HCT116 (cell line): ENCODE results near the gene EIF4G3. TPM values are rescaled to one million over a fixed set of nuclear protein-coding genes. Genes with fewer than 3 reads are reported as not detected.

Source experiments
- ATAC-seq: fragments of 200-7000 bp; cut with Tn5 transposase; 2 replicates; pipeline ENCODE4 v1.9.1; 2020; ENCODE audit warnings: mild to moderate bottlenecking, moderate library complexity
- BruUV-seq: library from RNA; stranded (reverse); fragments of 400-500 nt; replicated peaks from 2 replicates; lab custom pipeline; 2021; lab: Mats Ljungman, UMichigan
- CTCF ChIA-PET: fragments of 300-600 bp; sonication (Branson Sonifier 250); formaldehyde crosslinking; loops from one replicate; lab custom pipeline; 2021; ENCODE audit warnings: antibody characterized with exemption; lab: Charles Lee
- POLR2A ChIA-PET: fragments of 300-600, 350-600 bp; sonication (Branson Sonifier 250); formaldehyde crosslinking; loops from one replicate; lab custom pipeline; 2021; ENCODE audit warnings: antibody characterized with exemption; lab: Charles Lee
- RAD21 ChIA-PET, 2 experiments: fragments of 300-600 bp; sonication (Branson Sonifier 250); formaldehyde crosslinking; loops; one replicate each; lab custom pipeline; 2023; ENCODE audit warnings: low total read pairs in 2 of 2; ENCODE audit not compliant: uncharacterized antibody in 2 of 2, unreplicated experiment in 2 of 2, low non-redundant PET in 1 of 2; lab: Charles Lee
- DNase-seq: peaks from one replicate; pipeline ENCODE4 v3.0.0-alpha.2; 2010; ENCODE audit warnings: low read depth, low spot score
- H2AFZ ChIP-seq: fragments of 200-600 bp; shearing (Covaris generic), sonication (generic); 2 replicates; pipeline ENCODE4 v1.6.1; 2017; ENCODE audit warnings: low read depth, mixed run types, mixed read lengths, antibody characterized with exemption, low read length; ENCODE audit not compliant: poor library complexity, severe bottlenecking
- H3K27ac ChIP-seq: 2 replicates; pipeline ENCODE4 v1.5.1; 2012; ENCODE audit warnings: low read depth, low read length
- H3K27me3 ChIP-seq: fragments of 200-600 bp; sonication (generic); 2 replicates; pipeline ENCODE4 v1.6.1; 2016; ENCODE audit warnings: mixed run types, low read length, mixed read lengths; ENCODE audit not compliant: insufficient read depth
- H3K36me3 ChIP-seq, 2 experiments: fragments of 200-500 bp in 1 of 2; fragments of 200-600 bp in 1 of 2; sonication (Bioruptor generic) in 1 of 2; sonication (generic) in 1 of 2; 2 replicates each; pipeline versions ENCODE4 v1.5.1 to v1.6.1; 2014 to 2016; ENCODE audit warnings: low read length in 2 of 2, inconsistent platforms in 1 of 2, mixed read lengths in 1 of 2, mixed run types in 1 of 2; ENCODE audit not compliant: insufficient read depth in 2 of 2, control insufficient read depth in 1 of 2
- H3K4me1 ChIP-seq, 2 experiments: fragments of 200-600 bp in 1 of 2; sonication (generic) in 1 of 2; 2 replicates each; pipeline versions ENCODE4 v1.5.1 to v1.6.1; 2012 to 2017; ENCODE audit warnings: low read length in 2 of 2, inconsistent platforms in 1 of 2, mild to moderate bottlenecking in 1 of 2, mixed read lengths in 1 of 2, mixed run types in 1 of 2, moderate library complexity in 1 of 2; ENCODE audit not compliant: insufficient read depth in 2 of 2, control insufficient read depth in 1 of 2
- H3K4me2 ChIP-seq: fragments of 200-600 bp; sonication (generic); 2 replicates; pipeline ENCODE4 v1.6.1; 2017; ENCODE audit warnings: mixed run types, low read length, mixed read lengths
- H3K4me3 ChIP-seq, 2 experiments: fragments of 200-600 bp in 1 of 2; sonication (generic) in 1 of 2; replicated peaks in 1 of 2; 2 replicates each; pipeline ENCODE4 v1.5.1; 2011 to 2016; ENCODE audit warnings: low read length in 2 of 2, control low read depth in 1 of 2, low read depth in 1 of 2, mild to moderate bottlenecking in 1 of 2, mixed read lengths in 1 of 2, mixed run types in 1 of 2
- H3K79me2 ChIP-seq: fragments of 200-600 bp; sonication (generic); 2 replicates; pipeline ENCODE4 v1.6.1; 2017; ENCODE audit warnings: mild to moderate bottlenecking, mixed run types, low read length, moderate library complexity, mixed read lengths; ENCODE audit not compliant: insufficient read depth
- H3K9ac ChIP-seq: fragments of 200-600 bp; sonication (generic); 2 replicates; pipeline ENCODE4 v1.6.1; 2016; ENCODE audit warnings: low read length, mixed read lengths
- H3K9me2 ChIP-seq: fragments of 200-600 bp; sonication (generic), shearing (Covaris generic); 2 replicates; pipeline ENCODE4 v1.6.1; 2017; ENCODE audit warnings: mixed run types, mild to moderate bottlenecking, moderate library complexity; ENCODE audit not compliant: insufficient read depth
- H3K9me3 ChIP-seq, 2 experiments: fragments of 200-500 bp in 1 of 2; fragments of 200-600 bp in 1 of 2; sonication (Bioruptor generic) in 1 of 2; sonication (generic) in 1 of 2; 2 replicates each; pipeline ENCODE4 v1.6.1; 2014 to 2017; ENCODE audit warnings: low read length in 2 of 2, mixed read lengths in 2 of 2, inconsistent platforms in 1 of 2, low read depth in 1 of 2, mild to moderate bottlenecking in 1 of 2, mixed run types in 1 of 2, moderate library complexity in 1 of 2; ENCODE audit not compliant: control insufficient read depth in 1 of 2, insufficient read depth in 1 of 2
- H4K20me1 ChIP-seq: fragments of 200-600 bp; sonication (generic), shearing (Covaris generic); 2 replicates; pipeline ENCODE4 v1.6.1; 2017; ENCODE audit warnings: mixed run types, mild to moderate bottlenecking, moderate library complexity; ENCODE audit not compliant: insufficient read depth
- CBX3 ChIP-seq: IDR thresholded peaks from 2 replicates; pipeline ENCODE4 v1.6.1; 2012; ENCODE audit warnings: low read depth
- EGR1 ChIP-seq: IDR thresholded peaks from 2 replicates; pipeline ENCODE4 v1.6.1; 2012; ENCODE audit warnings: low read depth
- ELF1 ChIP-seq: IDR thresholded peaks from 2 replicates; pipeline ENCODE4 v1.6.1; 2012; ENCODE audit warnings: low read depth, borderline replicate concordance
- EZH2 ChIP-seq: fragments of 200-600 bp; sonication (generic); IDR thresholded peaks from 2 replicates; pipeline ENCODE4 v1.6.1; 2017; ENCODE audit warnings: antibody characterized with exemption, mixed run types
- EZH2phosphoT487 ChIP-seq: fragments of 200-600 bp; IDR thresholded peaks from 2 replicates; pipeline ENCODE4 v1.6.1; 2018; ENCODE audit warnings: antibody characterized with exemption, borderline replicate concordance
- FOSL1 ChIP-seq: IDR thresholded peaks from 2 replicates; pipeline ENCODE4 v1.6.1; 2012; ENCODE audit warnings: low read depth
- JUND ChIP-seq: IDR thresholded peaks from 2 replicates; pipeline ENCODE4 v1.6.1; 2012
- POLR2A ChIP-seq: IDR thresholded peaks from 2 replicates; pipeline ENCODE4 v1.7.0; 2011; ENCODE audit warnings: borderline replicate concordance; ENCODE audit not compliant: insufficient read depth, insufficient read length; ENCODE audit errors: extremely low read depth
- RAD21 ChIP-seq: IDR thresholded peaks from 2 replicates; pipeline ENCODE4 v1.6.1; 2012; ENCODE audit warnings: low read depth, mild to moderate bottlenecking
- SIN3A ChIP-seq: IDR thresholded peaks from 2 replicates; pipeline ENCODE4 v1.6.1; 2012; ENCODE audit warnings: low read depth
- SP1 ChIP-seq: IDR thresholded peaks from 2 replicates; pipeline ENCODE4 v1.6.1; 2012; ENCODE audit warnings: low read depth
- SRF ChIP-seq: IDR thresholded peaks from 2 replicates; pipeline ENCODE4 v1.6.1; 2012; ENCODE audit warnings: low read depth
- TCF7L2 ChIP-seq: IDR thresholded peaks from 2 replicates; pipeline ENCODE4 v1.7.0; 2011; ENCODE audit warnings: borderline replicate concordance, inconsistent platforms; ENCODE audit not compliant: insufficient read depth, insufficient read length; ENCODE audit errors: extremely low read depth
- intact Hi-C: fragments of 100-400 bp; cut with micrococcal nuclease; formaldehyde crosslinking; loops from 2 replicates; pipeline ENCODE4 v1.10.0; 2022
- total RNA-seq: library from RNA; stranded (reverse); gene quantifications from one replicate; pipeline ENCODE4 v1.2.1, GENCODE V29; 2021; ENCODE audit not compliant: unreplicated experiment
- TF ChIP-seq, protein P1 (sequence below): IDR thresholded peaks from 2 replicates; pipeline ENCODE4 v1.6.1; 2011; ENCODE audit warnings: mild to moderate bottlenecking, low read length, moderate library complexity; ENCODE audit not compliant: insufficient replicate concordance; ENCODE audit errors: extremely low read depth
- TF ChIP-seq, protein P2 (sequence below): IDR thresholded peaks from 2 replicates; pipeline ENCODE4 v1.6.1; 2012
- TF ChIP-seq, protein P3 (sequence below): IDR thresholded peaks from 2 replicates; pipeline ENCODE4 v1.6.1; 2012; ENCODE audit warnings: low read depth

Gene EIF4G3
- total RNA-seq, 1 experiment from 2014 or later, result 40.1 TPM

- TF ChIP-seq SP1 (no peak), RAD21 (0 out of 2 replicates have a peak, but pooled peaks have one; percentile 11)
- TF ChIP-seq, all 23 proteins: peak for 1
- POLR2A ChIA-PET, result interaction anchor here (0.6 to 1.2 kb wide), 2 partner anchors 11 to 41 kb away, joined by 3 to 4 read pairs; no protein-coding TSS in a partner anchor
- Histone ChIP-seq H3K79me2 (0 out of 2 replicates have a peak, but pooled peaks cover 7% of the 10 kb centered on the region), H3K4me3 (no peak overlapping the region), H3K9me2 (peaks cover 3% of the 10 kb centered on the region; the same call in 1 of the 2 replicates), H3K27ac (no peak overlapping the region), H3K27me3 (no peaks in the 10 kb centered on the region), H2AFZ (no peak overlapping the region), H3K9me3 (no peaks in the 10 kb centered on the region), H3K4me1 (no peaks in the 10 kb centered on the region), H3K9ac (no peak overlapping the region), H3K36me3 (no peaks in the 10 kb centered on the region), H4K20me1 (no peaks in the 10 kb centered on the region), H3K4me2 (no peak overlapping the region)
- BruUV-seq, result no TSS peak
- RAD21 ChIA-PET, result no interaction called here
- CTCF ChIA-PET, result no interaction called here
- ATAC-seq (no peak), DNase-seq (no peak)
- intact Hi-C loops, result no loop called here
These were observed 128.2 kb downstream of the EIF4G3 start for GRCh38 chr1:21048462-21048861.

DNA sequence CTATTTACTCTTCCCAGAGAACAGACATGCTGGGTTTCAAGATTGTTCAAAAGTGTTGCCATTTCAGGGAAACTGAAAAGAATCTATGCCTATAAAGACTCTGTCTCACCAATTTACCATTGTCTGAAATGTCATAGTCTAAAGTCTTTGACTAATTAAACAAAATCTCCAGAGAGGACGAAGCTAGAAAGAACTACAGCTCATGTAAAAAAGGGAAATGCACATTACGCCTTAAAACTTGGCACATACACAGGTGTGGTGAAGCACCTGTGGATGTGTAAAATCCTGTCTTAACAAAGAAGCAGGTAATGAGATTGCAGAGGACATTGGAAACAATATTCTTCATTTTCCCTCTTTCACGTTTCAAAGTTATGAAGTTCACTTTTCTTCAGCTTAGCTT lies 130.6 kb downstream of the EIF4G3 start:
- intact Hi-C loops, result no loop called here
- POLR2A ChIA-PET, result no interaction called here
- Histone ChIP-seq H4K20me1 (no peaks in the 10 kb centered on the region), H3K9me2 (peaks cover 3% of the 10 kb centered on the region; the same call in 1 of the 2 replicates), H3K27me3 (no peaks in the 10 kb centered on the region), H3K9ac (no peak overlapping the region), H3K4me1 (no peaks in the 10 kb centered on the region), H2AFZ (no peak overlapping the region), H3K4me3 (no peak overlapping the region), H3K36me3 (no peaks in the 10 kb centered on the region), H3K79me2 (0 out of 2 replicates have a peak, but pooled peaks cover 7% of the 10 kb centered on the region), H3K27ac (no peak overlapping the region), H3K9me3 (no peaks in the 10 kb centered on the region)
- no peak for ATAC-seq
- DNase-seq, result no peak
- RAD21 ChIA-PET, result no interaction called here
- BruUV-seq, result no TSS peak
- CTCF ChIA-PET, result no interaction called here
- TF ChIP-seq EZH2phosphoT487 (no peak), JUND (no peak), FOSL1 (no peak), EGR1 (no peak), ELF1 (no peak), SRF (no peak), POLR2A (no peak), EZH2 (no peak), SP1 (no peak), CBX3 (no peak), TCF7L2 (no peak), SIN3A (no peak)
- TF ChIP-seq, protein P1, sequence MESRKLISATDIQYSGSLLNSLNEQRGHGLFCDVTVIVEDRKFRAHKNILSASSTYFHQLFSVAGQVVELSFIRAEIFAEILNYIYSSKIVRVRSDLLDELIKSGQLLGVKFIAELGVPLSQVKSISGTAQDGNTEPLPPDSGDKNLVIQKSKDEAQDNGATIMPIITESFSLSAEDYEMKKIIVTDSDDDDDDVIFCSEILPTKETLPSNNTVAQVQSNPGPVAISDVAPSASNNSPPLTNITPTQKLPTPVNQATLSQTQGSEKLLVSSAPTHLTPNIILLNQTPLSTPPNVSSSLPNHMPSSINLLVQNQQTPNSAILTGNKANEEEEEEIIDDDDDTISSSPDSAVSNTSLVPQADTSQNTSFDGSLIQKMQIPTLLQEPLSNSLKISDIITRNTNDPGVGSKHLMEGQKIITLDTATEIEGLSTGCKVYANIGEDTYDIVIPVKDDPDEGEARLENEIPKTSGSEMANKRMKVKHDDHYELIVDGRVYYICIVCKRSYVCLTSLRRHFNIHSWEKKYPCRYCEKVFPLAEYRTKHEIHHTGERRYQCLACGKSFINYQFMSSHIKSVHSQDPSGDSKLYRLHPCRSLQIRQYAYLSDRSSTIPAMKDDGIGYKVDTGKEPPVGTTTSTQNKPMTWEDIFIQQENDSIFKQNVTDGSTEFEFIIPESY, result no peak
- TF ChIP-seq, protein P2, sequence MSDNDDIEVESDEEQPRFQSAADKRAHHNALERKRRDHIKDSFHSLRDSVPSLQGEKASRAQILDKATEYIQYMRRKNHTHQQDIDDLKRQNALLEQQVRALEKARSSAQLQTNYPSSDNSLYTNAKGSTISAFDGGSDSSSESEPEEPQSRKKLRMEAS, result no peak
- TF ChIP-seq, protein P3, sequence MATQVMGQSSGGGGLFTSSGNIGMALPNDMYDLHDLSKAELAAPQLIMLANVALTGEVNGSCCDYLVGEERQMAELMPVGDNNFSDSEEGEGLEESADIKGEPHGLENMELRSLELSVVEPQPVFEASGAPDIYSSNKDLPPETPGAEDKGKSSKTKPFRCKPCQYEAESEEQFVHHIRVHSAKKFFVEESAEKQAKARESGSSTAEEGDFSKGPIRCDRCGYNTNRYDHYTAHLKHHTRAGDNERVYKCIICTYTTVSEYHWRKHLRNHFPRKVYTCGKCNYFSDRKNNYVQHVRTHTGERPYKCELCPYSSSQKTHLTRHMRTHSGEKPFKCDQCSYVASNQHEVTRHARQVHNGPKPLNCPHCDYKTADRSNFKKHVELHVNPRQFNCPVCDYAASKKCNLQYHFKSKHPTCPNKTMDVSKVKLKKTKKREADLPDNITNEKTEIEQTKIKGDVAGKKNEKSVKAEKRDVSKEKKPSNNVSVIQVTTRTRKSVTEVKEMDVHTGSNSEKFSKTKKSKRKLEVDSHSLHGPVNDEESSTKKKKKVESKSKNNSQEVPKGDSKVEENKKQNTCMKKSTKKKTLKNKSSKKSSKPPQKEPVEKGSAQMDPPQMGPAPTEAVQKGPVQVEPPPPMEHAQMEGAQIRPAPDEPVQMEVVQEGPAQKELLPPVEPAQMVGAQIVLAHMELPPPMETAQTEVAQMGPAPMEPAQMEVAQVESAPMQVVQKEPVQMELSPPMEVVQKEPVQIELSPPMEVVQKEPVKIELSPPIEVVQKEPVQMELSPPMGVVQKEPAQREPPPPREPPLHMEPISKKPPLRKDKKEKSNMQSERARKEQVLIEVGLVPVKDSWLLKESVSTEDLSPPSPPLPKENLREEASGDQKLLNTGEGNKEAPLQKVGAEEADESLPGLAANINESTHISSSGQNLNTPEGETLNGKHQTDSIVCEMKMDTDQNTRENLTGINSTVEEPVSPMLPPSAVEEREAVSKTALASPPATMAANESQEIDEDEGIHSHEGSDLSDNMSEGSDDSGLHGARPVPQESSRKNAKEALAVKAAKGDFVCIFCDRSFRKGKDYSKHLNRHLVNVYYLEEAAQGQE, result no peak
- TF ChIP-seq, all 23 proteins: peak for 0
- H3K4me2 ChIP-seq, result no peak overlapping the region
